ENCODE results near the gene CACNG5. TPM values are rescaled to one million over a fixed set of nuclear protein-coding genes. Genes with fewer than 3 reads are reported as not detected.

The CACNG5 gene
- total and polyA plus RNA-seq, 2 experiments from 2014 or later: 1.8 to 3.3 TPM

- TF ChIP-seq CTCF (conservative IDR thresholded peaks at IDR 0.05; ENCODE audit: low read depth in 2 of 2) (no peak), POLR2AphosphoS5 (IDR thresholded peaks at IDR 0.05; ENCODE audit: low read depth) (no peak)
These were observed 4.5 kb upstream of the CACNG5 start (continued) for GRCh38 chr17:66830451-66830850.

- no peaks in the 10 kb centered on the region for H3K36me3 Mint-ChIP-seq (ENCODE audit: low read depth)
- peaks cover 16% of the 10 kb centered on the region for H3K4me1 ChIP-seq (ENCODE audit: insufficient read depth)
- ATAC-seq (no peak), DNase-seq (ENCODE audit: low spot score) (no peak)
- H3K4me1 Mint-ChIP-seq: peaks cover 27% of the 10 kb centered on the region
- H3K4me3 ChIP-seq: no peak overlapping the region
- H3K9me2 ChIP-seq (ENCODE audit: insufficient read depth): no peaks in the 10 kb centered on the region
- no peak overlapping the region for H3K27ac Mint-ChIP-seq
- H3K27me3 Mint-ChIP-seq (ENCODE audit: insufficient read depth, low read depth, poor library complexity): peaks cover 19% of the 10 kb centered on the region
- peaks cover 12% of the 10 kb centered on the region; the same call in 1 of the 2 replicates for H3F3A ChIP-seq (replicated peaks; ENCODE audit: low read depth)
- H3K27me3 ChIP-seq (ENCODE audit: insufficient read depth): 0 out of 2 replicates have a peak, but pooled peaks cover 10% of the 10 kb centered on the region
- no peaks in the 10 kb centered on the region; the same call in 2 of the 3 replicates for H3K9me3 Mint-ChIP-seq
- H2AFZ ChIP-seq: no peak overlapping the region
- H3K79me2 ChIP-seq (replicated peaks; ENCODE audit: insufficient read depth): no peaks in the 10 kb centered on the region
- no peaks in the 10 kb centered on the region for H4K20me1 ChIP-seq (replicated peaks; ENCODE audit: insufficient read depth)
- no peaks in the 10 kb centered on the region for H3K36me3 ChIP-seq (ENCODE audit: insufficient read depth)
- no peak overlapping the region for H3K27ac ChIP-seq (ENCODE audit: low read depth)
- no peak for TF ChIP-seq ETS1 (IDR thresholded peaks at IDR 0.05)
- TF ChIP-seq ZNF462 (CRISPR knock-in tag; IDR thresholded peaks at IDR 0.05): no peak
- TF ChIP-seq NANOG (IDR thresholded peaks at IDR 0.05; ENCODE audit: borderline replicate concordance): no peak
- no peak for TF ChIP-seq POLR2AphosphoS5 (IDR thresholded peaks at IDR 0.05; ENCODE audit: low read depth)
- no peak for TF ChIP-seq CREB1 (CRISPR knock-in tag; IDR thresholded peaks at IDR 0.05; ENCODE audit: low read depth)
- no peak overlapping the region for H3K4me2 ChIP-seq
- no peak overlapping the region for H3K4me3 Mint-ChIP-seq
These were observed 3.3 kb upstream of the CACNG5 start for GRCh38 chr17:66831383-66832210.

Measured in GM23338 (cell line).